ENCODE measurements around the gene POU2F1. TPM values are rescaled to one million over a fixed set of nuclear protein-coding genes. Genes with fewer than 3 reads are reported as not detected.

The POU2F1 gene
- total RNA-seq, 1 experiment from 2014 or later, result 24.5 TPM

GRCh38 chr1:167239257-167239656 is 18.6 kb downstream of the POU2F1 start:
- Histone ChIP-seq H3K79me2 (ENCODE audit: insufficient read depth, low read length) (peaks cover 76% of the 10 kb centered on the region), H3K27ac (ENCODE audit: low read depth, low read length) (no peak overlapping the region), H3K9ac (ENCODE audit: low read length) (no peak overlapping the region), H3K9me2 (ENCODE audit: insufficient read depth) (no peaks in the 10 kb centered on the region), H3K4me1 (ENCODE audit: control insufficient read depth in 1 of 2, insufficient read depth in 2 of 2, low read length in 2 of 2) (no peaks in the 10 kb centered on the region), H3K27me3 (ENCODE audit: insufficient read depth, low read length) (no peaks in the 10 kb centered on the region), H3K4me3 (replicated peaks in 1 of 2; ENCODE audit: low read depth in 1 of 2, low read length in 2 of 2) (no peak overlapping the region), H3K9me3 (ENCODE audit: control insufficient read depth in 1 of 2, insufficient read depth in 1 of 2, low read depth in 1 of 2, low read length in 2 of 2) (no peaks in the 10 kb centered on the region), H4K20me1 (ENCODE audit: insufficient read depth) (peaks cover 5% of the 10 kb centered on the region; the same call in 1 of the 2 replicates), H3K4me2 (ENCODE audit: low read length) (no peak overlapping the region), H2AFZ (ENCODE audit: low read depth, low read length, poor library complexity, severe bottlenecking) (no peak overlapping the region), H3K36me3 (ENCODE audit: control insufficient read depth in 1 of 2, insufficient read depth in 2 of 2, low read length in 2 of 2) (peaks cover 0 to 4% of the 10 kb centered on the region in 2 experiments; a peak in 1 of 4 replicates)
- no peak for TF ChIP-seq EZH2phosphoT487 (IDR thresholded peaks at IDR 0.05; ENCODE audit: borderline replicate concordance)
- TF ChIP-seq, protein P1, sequence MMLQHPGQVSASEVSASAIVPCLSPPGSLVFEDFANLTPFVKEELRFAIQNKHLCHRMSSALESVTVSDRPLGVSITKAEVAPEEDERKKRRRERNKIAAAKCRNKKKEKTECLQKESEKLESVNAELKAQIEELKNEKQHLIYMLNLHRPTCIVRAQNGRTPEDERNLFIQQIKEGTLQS (IDR thresholded peaks at IDR 0.05), result no peak
- TF ChIP-seq, protein P2, sequence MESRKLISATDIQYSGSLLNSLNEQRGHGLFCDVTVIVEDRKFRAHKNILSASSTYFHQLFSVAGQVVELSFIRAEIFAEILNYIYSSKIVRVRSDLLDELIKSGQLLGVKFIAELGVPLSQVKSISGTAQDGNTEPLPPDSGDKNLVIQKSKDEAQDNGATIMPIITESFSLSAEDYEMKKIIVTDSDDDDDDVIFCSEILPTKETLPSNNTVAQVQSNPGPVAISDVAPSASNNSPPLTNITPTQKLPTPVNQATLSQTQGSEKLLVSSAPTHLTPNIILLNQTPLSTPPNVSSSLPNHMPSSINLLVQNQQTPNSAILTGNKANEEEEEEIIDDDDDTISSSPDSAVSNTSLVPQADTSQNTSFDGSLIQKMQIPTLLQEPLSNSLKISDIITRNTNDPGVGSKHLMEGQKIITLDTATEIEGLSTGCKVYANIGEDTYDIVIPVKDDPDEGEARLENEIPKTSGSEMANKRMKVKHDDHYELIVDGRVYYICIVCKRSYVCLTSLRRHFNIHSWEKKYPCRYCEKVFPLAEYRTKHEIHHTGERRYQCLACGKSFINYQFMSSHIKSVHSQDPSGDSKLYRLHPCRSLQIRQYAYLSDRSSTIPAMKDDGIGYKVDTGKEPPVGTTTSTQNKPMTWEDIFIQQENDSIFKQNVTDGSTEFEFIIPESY (IDR thresholded peaks at IDR 0.05; ENCODE audit: extremely low read depth, insufficient replicate concordance, low read length), result no peak
- TF ChIP-seq RAD21 (IDR thresholded peaks at IDR 0.05; ENCODE audit: low read depth), result no peak
- TF ChIP-seq CBX3 (IDR thresholded peaks at IDR 0.05; ENCODE audit: low read depth), result no peak
- TF ChIP-seq CEBPB (IDR thresholded peaks at IDR 0.05; ENCODE audit: low read depth), result no peak
- no peak for TF ChIP-seq SRF (IDR thresholded peaks at IDR 0.05; ENCODE audit: low read depth)
- no peak for TF ChIP-seq EZH2 (IDR thresholded peaks at IDR 0.05)
- TF ChIP-seq, protein P3, sequence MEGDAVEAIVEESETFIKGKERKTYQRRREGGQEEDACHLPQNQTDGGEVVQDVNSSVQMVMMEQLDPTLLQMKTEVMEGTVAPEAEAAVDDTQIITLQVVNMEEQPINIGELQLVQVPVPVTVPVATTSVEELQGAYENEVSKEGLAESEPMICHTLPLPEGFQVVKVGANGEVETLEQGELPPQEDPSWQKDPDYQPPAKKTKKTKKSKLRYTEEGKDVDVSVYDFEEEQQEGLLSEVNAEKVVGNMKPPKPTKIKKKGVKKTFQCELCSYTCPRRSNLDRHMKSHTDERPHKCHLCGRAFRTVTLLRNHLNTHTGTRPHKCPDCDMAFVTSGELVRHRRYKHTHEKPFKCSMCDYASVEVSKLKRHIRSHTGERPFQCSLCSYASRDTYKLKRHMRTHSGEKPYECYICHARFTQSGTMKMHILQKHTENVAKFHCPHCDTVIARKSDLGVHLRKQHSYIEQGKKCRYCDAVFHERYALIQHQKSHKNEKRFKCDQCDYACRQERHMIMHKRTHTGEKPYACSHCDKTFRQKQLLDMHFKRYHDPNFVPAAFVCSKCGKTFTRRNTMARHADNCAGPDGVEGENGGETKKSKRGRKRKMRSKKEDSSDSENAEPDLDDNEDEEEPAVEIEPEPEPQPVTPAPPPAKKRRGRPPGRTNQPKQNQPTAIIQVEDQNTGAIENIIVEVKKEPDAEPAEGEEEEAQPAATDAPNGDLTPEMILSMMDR (IDR thresholded peaks at IDR 0.05 in 2 of 3, conservative IDR thresholded peaks at IDR 0.05 in 1 of 3; ENCODE audit: borderline replicate concordance in 1 of 3, insufficient read depth in 1 of 3, low read depth in 2 of 3, low read length in 2 of 3), result no peak
- no peak for TF ChIP-seq ZFX (IDR thresholded peaks at IDR 0.05)
- no peak for TF ChIP-seq SIN3A (IDR thresholded peaks at IDR 0.05; ENCODE audit: low read depth)
- no peak for TF ChIP-seq EGR1 (IDR thresholded peaks at IDR 0.05; ENCODE audit: low read depth)
- no peak for TF ChIP-seq ZNF274 (IDR thresholded peaks at IDR 0.05; ENCODE audit: low read depth, low read length)
- TF ChIP-seq, protein P4, sequence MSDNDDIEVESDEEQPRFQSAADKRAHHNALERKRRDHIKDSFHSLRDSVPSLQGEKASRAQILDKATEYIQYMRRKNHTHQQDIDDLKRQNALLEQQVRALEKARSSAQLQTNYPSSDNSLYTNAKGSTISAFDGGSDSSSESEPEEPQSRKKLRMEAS (IDR thresholded peaks at IDR 0.05), result no peak
- no peak for TF ChIP-seq FOSL1 (IDR thresholded peaks at IDR 0.05; ENCODE audit: low read depth)
- no peak for TF ChIP-seq POLR2AphosphoS5 (IDR thresholded peaks at IDR 0.05; ENCODE audit: low read depth, low read length)
- intact Hi-C loops (cut with micrococcal nuclease), result no loop called here
- RAD21 ChIA-PET (ENCODE audit: low non-redundant PET in 1 of 2, low total read pairs in 2 of 2, uncharacterized antibody in 2 of 2, unreplicated experiment in 2 of 2), result no interaction called here
- DNase-seq (ENCODE audit: low read depth, low spot score) (no peak), ATAC-seq (no peak)
- BruUV-seq (replicated peaks), result no TSS peak
- POLR2A ChIA-PET, result no interaction called here
- CTCF ChIA-PET, result no interaction called here

Data from HCT116 (cell line).